ENCODE results near the gene BORCS6. TPM values are rescaled to one million over a fixed set of nuclear protein-coding genes. Genes with fewer than 3 reads are reported as not detected.
A peak's percentile ranks its signal among the peaks of the same experiment; 100 is the strongest.

The BORCS6 gene
- total and polyA plus RNA-seq, 9 of the 15 experiments (the other 6 are each of a cell fraction or from before 2014, with no cell fraction given), result 0.01 to 7.4 (median 2.3) TPM

GRCh38 chr17:8209907-8210760 lies 20.2 kb upstream of the BORCS6 start, which contains the start of gene AURKB (continued):
- TF ChIP-seq, protein P1, sequence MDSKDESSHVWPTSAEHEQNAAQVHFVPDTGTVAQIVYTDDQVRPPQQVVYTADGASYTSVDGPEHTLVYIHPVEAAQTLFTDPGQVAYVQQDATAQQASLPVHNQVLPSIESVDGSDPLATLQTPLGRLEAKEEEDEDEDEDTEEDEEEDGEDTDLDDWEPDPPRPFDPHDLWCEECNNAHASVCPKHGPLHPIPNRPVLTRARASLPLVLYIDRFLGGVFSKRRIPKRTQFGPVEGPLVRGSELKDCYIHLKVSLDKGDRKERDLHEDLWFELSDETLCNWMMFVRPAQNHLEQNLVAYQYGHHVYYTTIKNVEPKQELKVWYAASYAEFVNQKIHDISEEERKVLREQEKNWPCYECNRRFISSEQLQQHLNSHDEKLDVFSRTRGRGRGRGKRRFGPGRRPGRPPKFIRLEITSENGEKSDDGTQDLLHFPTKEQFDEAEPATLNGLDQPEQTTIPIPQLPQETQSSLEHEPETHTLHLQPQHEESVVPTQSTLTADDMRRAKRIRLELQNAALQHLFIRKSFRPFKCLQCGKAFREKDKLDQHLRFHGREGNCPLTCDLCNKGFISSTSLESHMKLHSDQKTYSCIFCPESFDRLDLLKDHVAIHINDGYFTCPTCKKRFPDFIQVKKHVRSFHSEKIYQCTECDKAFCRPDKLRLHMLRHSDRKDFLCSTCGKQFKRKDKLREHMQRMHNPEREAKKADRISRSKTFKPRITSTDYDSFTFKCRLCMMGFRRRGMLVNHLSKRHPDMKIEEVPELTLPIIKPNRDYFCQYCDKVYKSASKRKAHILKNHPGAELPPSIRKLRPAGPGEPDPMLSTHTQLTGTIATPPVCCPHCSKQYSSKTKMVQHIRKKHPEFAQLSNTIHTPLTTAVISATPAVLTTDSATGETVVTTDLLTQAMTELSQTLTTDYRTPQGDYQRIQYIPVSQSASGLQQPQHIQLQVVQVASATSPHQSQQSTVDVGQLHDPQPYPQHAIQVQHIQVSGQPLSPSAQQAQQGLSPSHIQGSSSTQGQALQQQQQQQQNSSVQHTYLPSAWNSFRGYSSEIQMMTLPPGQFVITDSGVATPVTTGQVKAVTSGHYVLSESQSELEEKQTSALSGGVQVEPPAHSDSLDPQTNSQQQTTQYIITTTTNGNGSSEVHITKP (IDR thresholded peaks at IDR 0.05; ENCODE audit: partially characterized antibody), result no peak
- 0 out of 2 replicates have a peak, but pooled peaks have one; percentile 23 for TF ChIP-seq ATF1 (CRISPR knock-in tag; IDR thresholded peaks at IDR 0.05)
- TF ChIP-seq ATF1 (tag; IDR thresholded peaks at IDR 0.05), result peak; percentile 94
- TF ChIP-seq ZNF592 (IDR thresholded peaks at IDR 0.05), result no peak
- no peak for TF ChIP-seq EP300 (IDR thresholded peaks at IDR 0.05; ENCODE audit: low read length)
- no peak for TF ChIP-seq GTF2F1 (IDR thresholded peaks at IDR 0.05; ENCODE audit: low read depth, low read length)
- TF ChIP-seq GATAD2A (IDR thresholded peaks at IDR 0.05), result no peak
- peak; percentile 65 for TF ChIP-seq HNRNPLL (IDR thresholded peaks at IDR 0.05; ENCODE audit: low read depth, low read length, poor library complexity, severe bottlenecking)
- TF ChIP-seq SNAPC5 (CRISPR knock-in tag; IDR thresholded peaks at IDR 0.05), result no peak
- TF ChIP-seq NFXL1 (CRISPR knock-in tag; IDR thresholded peaks at IDR 0.05), result no peak
- TF ChIP-seq FIP1L1 (IDR thresholded peaks at IDR 0.05; ENCODE audit: low read depth, low read length, poor library complexity, severe bottlenecking), result no peak
- TF ChIP-seq SMARCB1 (IDR thresholded peaks at IDR 0.05; ENCODE audit: insufficient read length, low read depth), result no peak
- TF ChIP-seq MAFG (tag; conservative IDR thresholded peaks at IDR 0.05), result no peak
- peak; percentile 87 for TF ChIP-seq MYC (IDR thresholded peaks at IDR 0.05; ENCODE audit: low read depth, low read length)
- TF ChIP-seq MYC (CRISPR knock-in tag; IDR thresholded peaks at IDR 0.05; ENCODE audit: borderline replicate concordance, low read depth), result 0 out of 2 replicates have a peak, but pooled peaks have one; percentile 56
- TF ChIP-seq DACH1 (IDR thresholded peaks at IDR 0.05; ENCODE audit: partially characterized antibody), result no peak
- TF ChIP-seq ZZZ3 (IDR thresholded peaks at IDR 0.05), result no peak
- peak; percentile 47; the same call in 1 of the 2 replicates for TF ChIP-seq ETV5 (CRISPR knock-in tag; IDR thresholded peaks at IDR 0.05; ENCODE audit: low read depth)
- TF ChIP-seq CREM (IDR thresholded peaks at IDR 0.05; ENCODE audit: low read depth), result peak; percentile 70
- no peak for TF ChIP-seq ZNF507 (tag; conservative IDR thresholded peaks at IDR 0.05)
- peak; percentile 25 for TF ChIP-seq RBBP5 (IDR thresholded peaks at IDR 0.05; ENCODE audit: borderline replicate concordance, insufficient read depth, low read length, poor library complexity, severe bottlenecking)
- TF ChIP-seq HNRNPL (IDR thresholded peaks at IDR 0.05; ENCODE audit: low read depth, low read length), result no peak
